OCI-LY3 (cell line): Measurements from ENCODE around the gene HECW1.

Experiments
- EZH2phosphoT487 ChIP-seq: fragments of 200-600 bp; shearing (Covaris generic); IDR thresholded peaks from 2 replicates; pipeline ENCODE4 v1.6.1; 2018; ENCODE audit warnings: antibody characterized with exemption, mixed run types, low read depth
- TF ChIP-seq, protein P1 (sequence below): fragments of 200-600, 300-600 bp; sonication (generic); IDR thresholded peaks from 2 replicates; pipeline ENCODE4 v1.5.1; 2014; ENCODE audit warnings: antibody characterized with exemption, low read length, low read depth

DNA sequence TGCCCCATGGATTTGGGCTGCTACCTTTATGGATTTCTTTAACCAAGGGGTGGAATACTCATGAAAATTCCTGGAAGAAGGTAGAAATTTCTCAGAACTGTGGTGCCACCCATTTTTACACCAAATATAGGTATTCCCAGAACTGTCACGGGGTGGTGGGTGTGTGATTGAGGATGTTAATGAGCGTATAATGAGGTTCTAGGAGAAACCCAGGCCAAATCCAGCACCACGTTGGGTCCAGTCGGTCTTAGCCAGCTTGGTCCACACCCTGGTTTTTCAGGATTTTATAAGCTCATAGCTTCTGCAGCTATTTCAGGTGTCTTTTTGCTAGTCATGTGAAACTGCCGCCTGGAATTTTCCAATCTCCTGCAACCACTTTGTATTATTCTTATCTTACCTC, 83.3 kb downstream of the HECW1 start:
- TF ChIP-seq, protein P1, sequence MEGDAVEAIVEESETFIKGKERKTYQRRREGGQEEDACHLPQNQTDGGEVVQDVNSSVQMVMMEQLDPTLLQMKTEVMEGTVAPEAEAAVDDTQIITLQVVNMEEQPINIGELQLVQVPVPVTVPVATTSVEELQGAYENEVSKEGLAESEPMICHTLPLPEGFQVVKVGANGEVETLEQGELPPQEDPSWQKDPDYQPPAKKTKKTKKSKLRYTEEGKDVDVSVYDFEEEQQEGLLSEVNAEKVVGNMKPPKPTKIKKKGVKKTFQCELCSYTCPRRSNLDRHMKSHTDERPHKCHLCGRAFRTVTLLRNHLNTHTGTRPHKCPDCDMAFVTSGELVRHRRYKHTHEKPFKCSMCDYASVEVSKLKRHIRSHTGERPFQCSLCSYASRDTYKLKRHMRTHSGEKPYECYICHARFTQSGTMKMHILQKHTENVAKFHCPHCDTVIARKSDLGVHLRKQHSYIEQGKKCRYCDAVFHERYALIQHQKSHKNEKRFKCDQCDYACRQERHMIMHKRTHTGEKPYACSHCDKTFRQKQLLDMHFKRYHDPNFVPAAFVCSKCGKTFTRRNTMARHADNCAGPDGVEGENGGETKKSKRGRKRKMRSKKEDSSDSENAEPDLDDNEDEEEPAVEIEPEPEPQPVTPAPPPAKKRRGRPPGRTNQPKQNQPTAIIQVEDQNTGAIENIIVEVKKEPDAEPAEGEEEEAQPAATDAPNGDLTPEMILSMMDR: no peak
- TF ChIP-seq EZH2phosphoT487: no peak
